ENCODE data around the gene FAM53A.

The FAM53A gene

GRCh38 chr4:1614502-1614853 lies 69.6 kb downstream of the FAM53A start:
- H2BK120ac ChIP-seq (ENCODE audit: low read depth, low read length), result no peak overlapping the region
- H3K9ac ChIP-seq (ENCODE audit: low read length), result no peak overlapping the region
- H3K56ac ChIP-seq (ENCODE audit: low read length), result no peak overlapping the region
- no peak overlapping the region for H4K8ac ChIP-seq (ENCODE audit: low read depth, low read length)
- H3K27me3 ChIP-seq (ENCODE audit: insufficient read depth, low read length, poor library complexity), result no peaks in the 10 kb centered on the region
- DNase-seq, result no peak
- no peak overlapping the region for H2BK5ac ChIP-seq (ENCODE audit: low read length)
- no peaks in the 10 kb centered on the region for H3K4me1 ChIP-seq (ENCODE audit: control insufficient read depth, low read depth, low read length)
- no peak overlapping the region for H3K27ac ChIP-seq (ENCODE audit: low read depth, low read length)
- H4K5ac ChIP-seq (ENCODE audit: low read length), result no peak overlapping the region
- no peak overlapping the region for H3K4me3 ChIP-seq (ENCODE audit: low read length)
- no peaks in the 10 kb centered on the region for H3K36me3 ChIP-seq (ENCODE audit: control insufficient read depth, insufficient read depth, low read length)
- H3K4me2 ChIP-seq (ENCODE audit: low read length), result no peak overlapping the region
- no peak overlapping the region for H2BK15ac ChIP-seq (replicated peaks; ENCODE audit: low read depth)
- H3K4ac ChIP-seq (ENCODE audit: low read depth, low read length), result no peak overlapping the region
- WGBS (ENCODE audit: extremely low coverage, insufficient coverage, low lambda C conversion rate), result no CpG with 5 or more reads among the region's 17 CpGs
- no peaks in the 10 kb centered on the region for H3K79me2 ChIP-seq (ENCODE audit: control insufficient read depth, insufficient read depth, low read length)
- H2AK5ac ChIP-seq (ENCODE audit: low read length), result no peak overlapping the region
- no peaks in the 10 kb centered on the region for H3K79me1 ChIP-seq (ENCODE audit: low read length)
- no peak overlapping the region for H3K23ac ChIP-seq (ENCODE audit: low read length)
- H3K18ac ChIP-seq (ENCODE audit: low read length), result no peak overlapping the region

GRCh38 chr4:1614049-1614448 lies 70.1 kb downstream of the FAM53A start:
- Histone ChIP-seq H2BK15ac (replicated peaks; ENCODE audit: low read depth) (no peak overlapping the region), H3K56ac (ENCODE audit: low read length) (no peak overlapping the region), H3K18ac (ENCODE audit: low read length) (no peak overlapping the region), H3K4ac (ENCODE audit: low read depth, low read length) (no peak overlapping the region), H2AK5ac (ENCODE audit: low read length) (no peak overlapping the region), H3K23ac (ENCODE audit: low read length) (no peak overlapping the region), H3K27me3 (ENCODE audit: insufficient read depth, low read length, poor library complexity) (no peaks in the 10 kb centered on the region), H3K79me1 (ENCODE audit: low read length) (no peaks in the 10 kb centered on the region), H3K9ac (ENCODE audit: low read length) (no peak overlapping the region), H3K4me1 (ENCODE audit: control insufficient read depth, low read depth, low read length) (no peaks in the 10 kb centered on the region), H2BK5ac (ENCODE audit: low read length) (no peak overlapping the region), H3K79me2 (ENCODE audit: control insufficient read depth, insufficient read depth, low read length) (no peaks in the 10 kb centered on the region), H3K4me2 (ENCODE audit: low read length) (no peak overlapping the region), H4K5ac (ENCODE audit: low read length) (no peak overlapping the region), H2BK120ac (ENCODE audit: low read depth, low read length) (no peak overlapping the region), H4K8ac (ENCODE audit: low read depth, low read length) (no peak overlapping the region), H3K4me3 (ENCODE audit: low read length) (no peak overlapping the region), H3K27ac (ENCODE audit: low read depth, low read length) (no peak overlapping the region), H3K36me3 (ENCODE audit: control insufficient read depth, insufficient read depth, low read length) (no peaks in the 10 kb centered on the region)
- no CpG with 5 or more reads among the region's 17 CpGs for WGBS (ENCODE audit: extremely low coverage, insufficient coverage, low lambda C conversion rate)
- no peak for DNase-seq

- Histone ChIP-seq H4K8ac (ENCODE audit: low read depth, low read length) (no peak overlapping the region), H3K56ac (ENCODE audit: low read length) (no peak overlapping the region), H3K79me2 (ENCODE audit: control insufficient read depth, insufficient read depth, low read length) (no peaks in the 10 kb centered on the region), H3K23ac (ENCODE audit: low read length) (no peak overlapping the region), H3K36me3 (ENCODE audit: control insufficient read depth, insufficient read depth, low read length) (no peaks in the 10 kb centered on the region), H3K27ac (ENCODE audit: low read depth, low read length) (no peak overlapping the region), H2AK5ac (ENCODE audit: low read length) (no peak overlapping the region), H2BK15ac (replicated peaks; ENCODE audit: low read depth) (no peak overlapping the region), H3K9ac (ENCODE audit: low read length) (no peak overlapping the region), H3K18ac (ENCODE audit: low read length) (no peak overlapping the region), H3K79me1 (ENCODE audit: low read length) (no peaks in the 10 kb centered on the region), H2BK5ac (ENCODE audit: low read length) (no peak overlapping the region), H3K4me2 (ENCODE audit: low read length) (no peak overlapping the region), H3K4me3 (ENCODE audit: low read length) (no peak overlapping the region), H2BK120ac (ENCODE audit: low read depth, low read length) (no peak overlapping the region), H4K5ac (ENCODE audit: low read length) (no peak overlapping the region), H3K4me1 (ENCODE audit: control insufficient read depth, low read depth, low read length) (no peaks in the 10 kb centered on the region), H3K27me3 (ENCODE audit: insufficient read depth, low read length, poor library complexity) (no peaks in the 10 kb centered on the region), H3K4ac (ENCODE audit: low read depth, low read length) (no peak overlapping the region)
- WGBS (ENCODE audit: extremely low coverage, insufficient coverage, low lambda C conversion rate), result no CpG with 5 or more reads among the region's 9 CpGs
- no peak for DNase-seq
Observed at GRCh38 chr4:1613099-1613495, 71.0 kb downstream of the FAM53A start.

- no peaks in the 10 kb centered on the region for H3K79me1 ChIP-seq (ENCODE audit: low read length)
- H2AK5ac ChIP-seq (ENCODE audit: low read length), result no peak overlapping the region
- H3K9ac ChIP-seq (ENCODE audit: low read length), result no peak overlapping the region
- no peak overlapping the region for H4K8ac ChIP-seq (ENCODE audit: low read depth, low read length)
- DNase-seq, result no peak
- no peaks in the 10 kb centered on the region for H3K36me3 ChIP-seq (ENCODE audit: control insufficient read depth, insufficient read depth, low read length)
- no peak overlapping the region for H3K4me2 ChIP-seq (ENCODE audit: low read length)
- no CpG with 5 or more reads among the region's 29 CpGs for WGBS (ENCODE audit: extremely low coverage, insufficient coverage, low lambda C conversion rate)
- no peak overlapping the region for H3K4ac ChIP-seq (ENCODE audit: low read depth, low read length)
- H3K4me3 ChIP-seq (ENCODE audit: low read length), result no peak overlapping the region
- H3K27me3 ChIP-seq (ENCODE audit: insufficient read depth, low read length, poor library complexity), result no peaks in the 10 kb centered on the region
- H2BK5ac ChIP-seq (ENCODE audit: low read length), result no peak overlapping the region
- no peak overlapping the region for H2BK15ac ChIP-seq (replicated peaks; ENCODE audit: low read depth)
- H3K23ac ChIP-seq (ENCODE audit: low read length), result no peak overlapping the region
- no peak overlapping the region for H3K18ac ChIP-seq (ENCODE audit: low read length)
- no peak overlapping the region for H3K56ac ChIP-seq (ENCODE audit: low read length)
- no peak overlapping the region for H2BK120ac ChIP-seq (ENCODE audit: low read depth, low read length)
- no peaks in the 10 kb centered on the region for H3K4me1 ChIP-seq (ENCODE audit: control insufficient read depth, low read depth, low read length)
- no peak overlapping the region for H4K5ac ChIP-seq (ENCODE audit: low read length)
- no peak overlapping the region for H3K27ac ChIP-seq (ENCODE audit: low read depth, low read length)
- no peaks in the 10 kb centered on the region for H3K79me2 ChIP-seq (ENCODE audit: control insufficient read depth, insufficient read depth, low read length)
Observed at GRCh38 chr4:1612278-1613098, 71.6 kb downstream of the FAM53A start.

GRCh38 chr4:1611501-1611870 lies 72.6 kb downstream of the FAM53A start:
- no peak overlapping the region for H3K18ac ChIP-seq (ENCODE audit: low read length)
- H3K56ac ChIP-seq (ENCODE audit: low read length), result no peak overlapping the region
- H3K9ac ChIP-seq (ENCODE audit: low read length), result no peak overlapping the region
- no peaks in the 10 kb centered on the region for H3K79me1 ChIP-seq (ENCODE audit: low read length)
- no peak overlapping the region for H3K4ac ChIP-seq (ENCODE audit: low read depth, low read length)
- H3K79me2 ChIP-seq (ENCODE audit: control insufficient read depth, insufficient read depth, low read length), result no peaks in the 10 kb centered on the region
- no peaks in the 10 kb centered on the region for H3K4me1 ChIP-seq (ENCODE audit: control insufficient read depth, low read depth, low read length)
- WGBS (ENCODE audit: extremely low coverage, insufficient coverage, low lambda C conversion rate), result no CpG with 5 or more reads among the region's 9 CpGs
- H2BK15ac ChIP-seq (replicated peaks; ENCODE audit: low read depth), result no peak overlapping the region
- no peak overlapping the region for H3K4me2 ChIP-seq (ENCODE audit: low read length)
- H2BK120ac ChIP-seq (ENCODE audit: low read depth, low read length), result no peak overlapping the region
- H3K36me3 ChIP-seq (ENCODE audit: control insufficient read depth, insufficient read depth, low read length), result no peaks in the 10 kb centered on the region
- no peak overlapping the region for H3K4me3 ChIP-seq (ENCODE audit: low read length)
- no peak overlapping the region for H4K8ac ChIP-seq (ENCODE audit: low read depth, low read length)
- no peak overlapping the region for H2BK5ac ChIP-seq (ENCODE audit: low read length)
- H2AK5ac ChIP-seq (ENCODE audit: low read length), result no peak overlapping the region
- no peak overlapping the region for H3K23ac ChIP-seq (ENCODE audit: low read length)
- no peak overlapping the region for H4K5ac ChIP-seq (ENCODE audit: low read length)
- H3K27me3 ChIP-seq (ENCODE audit: insufficient read depth, low read length, poor library complexity), result no peaks in the 10 kb centered on the region
- H3K27ac ChIP-seq (ENCODE audit: low read depth, low read length), result no peak overlapping the region
- DNase-seq, result no peak

Measured in mesendoderm (in vitro differentiated cells).